Measurements from ENCODE around the gene VAV2. TPM values are rescaled to one million over a fixed set of nuclear protein-coding genes. Genes with fewer than 3 reads are reported as not detected.

VAV2 gene
- polyA plus RNA-seq, 1 of the 3 experiments (the other 2 are of a cell fraction): 14.9 TPM

DNA sequence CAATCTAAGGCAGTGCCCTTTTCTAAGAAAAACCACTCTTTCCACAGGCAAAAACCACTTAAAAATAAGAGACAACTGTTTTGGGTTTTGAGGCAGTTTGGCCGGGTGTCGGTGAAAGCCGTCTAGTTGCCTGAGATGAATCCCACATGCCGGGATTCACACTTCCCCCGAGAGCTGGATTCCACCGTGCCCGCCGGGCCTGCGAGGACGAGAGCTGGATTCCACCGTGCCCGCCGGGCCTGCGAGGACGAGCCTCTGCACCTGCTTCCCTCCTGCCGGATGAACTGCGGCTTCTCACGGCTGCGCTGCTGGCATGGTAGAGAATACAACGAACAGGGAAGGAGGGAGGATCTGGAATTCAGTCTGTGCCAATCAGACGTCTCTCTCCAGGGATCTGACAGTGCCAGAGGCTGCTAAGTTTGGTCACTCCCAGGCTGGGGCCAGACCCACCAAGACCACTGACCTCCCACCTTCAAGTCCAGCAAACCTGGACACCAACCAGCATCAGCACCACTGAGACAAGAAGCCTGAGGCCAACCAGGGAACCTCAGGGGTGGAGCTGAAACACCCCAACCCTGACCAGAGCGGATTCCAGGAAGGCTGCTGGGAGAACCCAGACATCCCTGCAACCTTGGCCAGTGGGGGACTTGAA is 23.0 kb downstream of the VAV2 start:
- H3K36me3 ChIP-seq (replicated peaks in 1 of 2; ENCODE audit: control insufficient read depth in 1 of 2, insufficient read depth in 2 of 2, low read length in 1 of 2): peaks cover 0 to 8% of the 10 kb centered on the region in 2 experiments
- H3K79me2 ChIP-seq (ENCODE audit: insufficient read depth): peaks cover 100% of the 10 kb centered on the region
- peaks cover 92% of the 10 kb centered on the region for H4K20me1 ChIP-seq (ENCODE audit: insufficient read depth)
- no peak overlapping the region for H3K9ac ChIP-seq
- POLR2A ChIA-PET: no interaction called here
- TF ChIP-seq USF2 (IDR thresholded peaks at IDR 0.05; ENCODE audit: borderline replicate concordance, low read depth, low read length) (no peak), NRF1 (IDR thresholded peaks at IDR 0.05; ENCODE audit: low read depth, low read length) (no peak), POLR2AphosphoS5 (IDR thresholded peaks at IDR 0.05; ENCODE audit: low read depth, low read length) (no peak), SMC3 (IDR thresholded peaks at IDR 0.05; ENCODE audit: low read depth, low read length) (no peak), RAD21 (IDR thresholded peaks at IDR 0.05; ENCODE audit: low read length) (no peak), TCF12 (IDR thresholded peaks at IDR 0.05) (no peak), TEAD4 (IDR thresholded peaks at IDR 0.05; ENCODE audit: borderline replicate concordance, insufficient read depth) (no peak), SIN3A (IDR thresholded peaks at IDR 0.05; ENCODE audit: borderline replicate concordance, low read depth, low read length) (no peak), GATA2 (CRISPR knock-in tag; IDR thresholded peaks at IDR 0.05) (no peak), RFX5 (IDR thresholded peaks at IDR 0.05; ENCODE audit: low read length) (no peak), MXI1 (IDR thresholded peaks at IDR 0.05; ENCODE audit: low read depth, low read length) (no peak), FOXJ3 (CRISPR knock-in tag; IDR thresholded peaks at IDR 0.05) (no peak)
- TF ChIP-seq, protein P1, sequence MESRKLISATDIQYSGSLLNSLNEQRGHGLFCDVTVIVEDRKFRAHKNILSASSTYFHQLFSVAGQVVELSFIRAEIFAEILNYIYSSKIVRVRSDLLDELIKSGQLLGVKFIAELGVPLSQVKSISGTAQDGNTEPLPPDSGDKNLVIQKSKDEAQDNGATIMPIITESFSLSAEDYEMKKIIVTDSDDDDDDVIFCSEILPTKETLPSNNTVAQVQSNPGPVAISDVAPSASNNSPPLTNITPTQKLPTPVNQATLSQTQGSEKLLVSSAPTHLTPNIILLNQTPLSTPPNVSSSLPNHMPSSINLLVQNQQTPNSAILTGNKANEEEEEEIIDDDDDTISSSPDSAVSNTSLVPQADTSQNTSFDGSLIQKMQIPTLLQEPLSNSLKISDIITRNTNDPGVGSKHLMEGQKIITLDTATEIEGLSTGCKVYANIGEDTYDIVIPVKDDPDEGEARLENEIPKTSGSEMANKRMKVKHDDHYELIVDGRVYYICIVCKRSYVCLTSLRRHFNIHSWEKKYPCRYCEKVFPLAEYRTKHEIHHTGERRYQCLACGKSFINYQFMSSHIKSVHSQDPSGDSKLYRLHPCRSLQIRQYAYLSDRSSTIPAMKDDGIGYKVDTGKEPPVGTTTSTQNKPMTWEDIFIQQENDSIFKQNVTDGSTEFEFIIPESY (IDR thresholded peaks at IDR 0.05; ENCODE audit: borderline replicate concordance, low read depth): no peak
- TF ChIP-seq, protein P2, sequence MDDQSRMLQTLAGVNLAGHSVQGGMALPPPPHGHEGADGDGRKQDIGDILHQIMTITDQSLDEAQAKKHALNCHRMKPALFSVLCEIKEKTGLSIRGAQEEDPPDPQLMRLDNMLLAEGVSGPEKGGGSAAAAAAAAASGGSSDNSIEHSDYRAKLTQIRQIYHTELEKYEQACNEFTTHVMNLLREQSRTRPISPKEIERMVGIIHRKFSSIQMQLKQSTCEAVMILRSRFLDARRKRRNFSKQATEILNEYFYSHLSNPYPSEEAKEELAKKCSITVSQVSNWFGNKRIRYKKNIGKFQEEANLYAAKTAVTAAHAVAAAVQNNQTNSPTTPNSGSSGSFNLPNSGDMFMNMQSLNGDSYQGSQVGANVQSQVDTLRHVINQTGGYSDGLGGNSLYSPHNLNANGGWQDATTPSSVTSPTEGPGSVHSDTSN (IDR thresholded peaks at IDR 0.05): no peak
- H3K4me1 ChIP-seq (ENCODE audit: control insufficient read depth in 1 of 2, insufficient read depth in 2 of 2, low read depth in 1 of 2, low read length in 1 of 2): peaks cover 0 to 49% of the 10 kb centered on the region in 2 experiments; a peak in 1 of 4 replicates
- CTCF ChIA-PET: interaction anchor here (1.4 kb wide), 2 partner anchors 22 to 25 kb away, joined by 3 to 6 read pairs; no protein-coding TSS in a partner anchor
- WGBS (ENCODE audit: low lambda C conversion rate): 95% methylated on average over 21 of the region's 22 CpGs
- DNase-seq: no peak
- no peaks in the 10 kb centered on the region for H3F3A ChIP-seq (replicated peaks; ENCODE audit: insufficient read depth)
- no peaks in the 10 kb centered on the region for H3K9me2 ChIP-seq
- no peak overlapping the region for H2AFZ ChIP-seq (ENCODE audit: low read depth)
- no peaks in the 10 kb centered on the region for H3K27me3 ChIP-seq (ENCODE audit: insufficient read depth)
- peaks cover 11% of the 10 kb centered on the region; the same call in 1 of the 2 replicates for H3K9me3 ChIP-seq
- no peak overlapping the region; a peak in 1 of 4 replicates for H3K27ac ChIP-seq (ENCODE audit: low read depth in 2 of 2, low read length in 1 of 2)
- H3K4me2 ChIP-seq: no peak overlapping the region
- no peak overlapping the region for H3K4me3 ChIP-seq (ENCODE audit: low read depth in 2 of 2, low read length in 1 of 2)

All from SK-N-SH (cell line).